Liver (tissue), 9 donors: ENCODE measurements around the gene WBP2. TPM values are rescaled to one million over a fixed set of nuclear protein-coding genes. Genes with fewer than 3 reads are reported as not detected.

Experiments
- DNase-seq: peaks from one replicate; pipeline ENCODE4 v3.0.0-alpha.2; 2017; ENCODE audit warnings: low spot score
- H3K27ac ChIP-seq, 2 donors: one replicate each; pipeline ENCODE4 v1.7.0; 2013; ENCODE audit warnings: inconsistent platforms in 2 of 2, low read length in 2 of 2, control low read depth in 1 of 2, low read depth in 1 of 2, mild to moderate bottlenecking in 1 of 2
- H3K27me3 ChIP-seq, 4 donors: one replicate each; pipeline versions ENCODE4 v1.6.1 to v1.7.0; 2013; ENCODE audit warnings: low read length in 3 of 4, inconsistent platforms in 1 of 4, mild to moderate bottlenecking in 1 of 4, moderate library complexity in 1 of 4; ENCODE audit not compliant: control insufficient read depth in 4 of 4, insufficient read depth in 4 of 4
- H3K36me3 ChIP-seq, 4 donors: one replicate each; pipeline versions ENCODE4 v1.6.1 to v1.7.0; 2013; ENCODE audit warnings: low read length in 3 of 4, mild to moderate bottlenecking in 3 of 4, low read depth in 1 of 4, moderate library complexity in 1 of 4; ENCODE audit not compliant: control insufficient read depth in 4 of 4, insufficient read depth in 3 of 4
- H3K4me1 ChIP-seq, 4 donors: one replicate each; pipeline versions ENCODE4 v1.6.1 to v1.7.0; 2013; ENCODE audit warnings: low read length in 3 of 4, mild to moderate bottlenecking in 3 of 4, moderate library complexity in 1 of 4; ENCODE audit not compliant: control insufficient read depth in 4 of 4, insufficient read depth in 4 of 4
- H3K4me3 ChIP-seq, 3 donors: one replicate each; pipeline versions ENCODE4 v1.6.1 to v1.7.0; 2013; ENCODE audit warnings: low read length in 3 of 3, control low read depth in 1 of 3, low read depth in 1 of 3, mild to moderate bottlenecking in 1 of 3
- H3K9ac ChIP-seq, 2 donors: one replicate each; pipeline ENCODE4 v1.7.0; 2013; ENCODE audit warnings: low read length in 2 of 2, mild to moderate bottlenecking in 2 of 2, moderate library complexity in 2 of 2, control low read depth in 1 of 2, low read depth in 1 of 2
- H3K9me3 ChIP-seq, 4 donors: one replicate each; pipeline versions ENCODE4 v1.6.1 to v1.7.0; 2013; ENCODE audit warnings: low read length in 3 of 4; ENCODE audit not compliant: control insufficient read depth in 4 of 4
- EGR1 ChIP-seq, 2 donors: IDR thresholded peaks; 2 replicates each; pipeline ENCODE4 v1.6.1; 2016 to 2018; ENCODE audit warnings: antibody characterized with exemption in 2 of 2, low read depth in 2 of 2
- FOXA1 ChIP-seq: IDR thresholded peaks from 2 replicates; pipeline ENCODE4 v1.6.1; 2016; ENCODE audit warnings: antibody characterized with exemption
- FOXA2 ChIP-seq: IDR thresholded peaks from 2 replicates; pipeline ENCODE4 v1.6.1; 2016; ENCODE audit warnings: antibody characterized with exemption
- GABPA ChIP-seq, 2 donors: IDR thresholded peaks in 1 of 2; conservative IDR thresholded peaks in 1 of 2; 2 replicates each; pipeline ENCODE4 v1.6.1; 2016; ENCODE audit warnings: antibody characterized with exemption in 2 of 2, mild to moderate bottlenecking in 1 of 2, moderate library complexity in 1 of 2
- NR2F2 ChIP-seq: IDR thresholded peaks from 2 replicates; pipeline ENCODE4 v1.6.1; 2016; ENCODE audit warnings: antibody characterized with exemption
- RAD21 ChIP-seq, 2 donors: IDR thresholded peaks; 2 replicates each; pipeline ENCODE4 v1.6.1; 2016; ENCODE audit warnings: antibody characterized with exemption in 2 of 2, mild to moderate bottlenecking in 2 of 2
- REST ChIP-seq: IDR thresholded peaks from 2 replicates; pipeline ENCODE4 v1.6.1; 2016; ENCODE audit warnings: antibody characterized with exemption, mild to moderate bottlenecking
- RXRA ChIP-seq, 2 donors: IDR thresholded peaks; 2 replicates each; pipeline ENCODE4 v1.6.1; 2017 to 2018; ENCODE audit warnings: antibody characterized with exemption in 2 of 2, mild to moderate bottlenecking in 1 of 2
- SP1 ChIP-seq: IDR thresholded peaks from 2 replicates; pipeline ENCODE4 v1.6.1; 2018; ENCODE audit warnings: antibody characterized with exemption, mild to moderate bottlenecking
- TAF1 ChIP-seq: conservative IDR thresholded peaks from 2 replicates; pipeline ENCODE4 v1.6.1; 2016; ENCODE audit warnings: antibody characterized with exemption, mild to moderate bottlenecking
- YY1 ChIP-seq: IDR thresholded peaks from 2 replicates; pipeline ENCODE4 v1.6.1; 2016; ENCODE audit warnings: antibody characterized with exemption, mild to moderate bottlenecking
- ZBTB33 ChIP-seq: IDR thresholded peaks from 2 replicates; pipeline ENCODE4 v1.6.1; 2016; ENCODE audit warnings: antibody characterized with exemption
- WGBS: extraction: QIAGEN DNeasy Blood & Tissue Kit; methylation state at CpG from one replicate; pipeline ENCODE4 v1.1.7; 2013; 5-methylcytosine and 5-hydroxymethylcytosine counted together
- polyA plus RNA-seq, 2 donors: library from polyadenylated mRNA; stranded (reverse) in 1 of 2; unstranded in 1 of 2; fragments of 200-250 nt in 1 of 2; fragments of >200 nt in 1 of 2; fragmentation: Nextera tagmentation in 1 of 2; extraction: Ambion mirVana in 1 of 2; gene quantifications; one replicate each; pipeline versions ENCODE4 v1.2.1 to v1.2.3, GENCODE V29; 2013 to 2015
- total RNA-seq, 2 donors: library from RNA; depleted of rRNA; stranded (reverse); fragments of >200 nt; gene quantifications; one replicate each; pipeline ENCODE4 v1.2.3, GENCODE V29; 2014
- TF ChIP-seq, protein P1 (sequence below): fragments of 150-350 bp; IDR thresholded peaks from 2 replicates; pipeline ENCODE4 v1.5.1; 2017; ENCODE audit warnings: improper control_type of control experiment, low read depth, low read length; ENCODE audit not compliant: missing input control
- TF ChIP-seq, protein P2 (sequence below): IDR thresholded peaks from 2 replicates; pipeline ENCODE4 v1.6.1; 2016; ENCODE audit warnings: antibody characterized with exemption
- TF ChIP-seq, protein P3 (sequence below): IDR thresholded peaks from 2 replicates; pipeline ENCODE4 v1.6.1; 2016; ENCODE audit warnings: antibody characterized with exemption
- donor health status: healthy.
- donor health status: healthy.
- donor health status: healthy.
- donor health status: healthy.
- donor health status: healthy.

The WBP2 gene
- total and polyA plus RNA-seq, 4 donors: 29.0 to 99.4 (median 51.6) TPM

GRCh38 chr17:75894049-75894733, 39.1 kb upstream of the WBP2 start:
- H3K9ac ChIP-seq: no peak overlapping the region
- WGBS: 85% methylated on average over 22 of the region's 22 CpGs
- no peaks in the 10 kb centered on the region for H3K27me3 ChIP-seq
- peaks cover 0 to 10% (median 3%) of the 10 kb centered on the region in 4 donors for H3K36me3 ChIP-seq
- DNase-seq: no peak
- H3K4me1 ChIP-seq: peaks cover 11 to 38% (median 24%) of the 10 kb centered on the region in 4 donors
- H3K9me3 ChIP-seq: no peaks in the 10 kb centered on the region
- no peak overlapping the region for H3K27ac ChIP-seq
- no peak overlapping the region for H3K4me3 ChIP-seq
- TF ChIP-seq RXRA (IDR thresholded peaks at IDR 0.05) (no peak), NR2F2 (no peak), SP1 (no peak), FOXA1 (no peak)

- H3K4me1 ChIP-seq: peaks cover 11 to 38% (median 24%) of the 10 kb centered on the region in 4 donors
- H3K27me3 ChIP-seq: no peaks in the 10 kb centered on the region
- no peak overlapping the region for H3K4me3 ChIP-seq
- WGBS: 95% methylated on average over 18 of the region's 18 CpGs
- peaks cover 0 to 3% (median under 1%) of the 10 kb centered on the region in 4 donors for H3K36me3 ChIP-seq
- H3K27ac ChIP-seq: no peak overlapping the region
- H3K9ac ChIP-seq: no peak overlapping the region
- H3K9me3 ChIP-seq: no peaks in the 10 kb centered on the region
- no peak for TF ChIP-seq RXRA (IDR thresholded peaks at IDR 0.05)
- no peak for TF ChIP-seq SP1
- TF ChIP-seq FOXA2: no peak
- no peak for TF ChIP-seq RAD21 (IDR thresholded peaks at IDR 0.05)
- TF ChIP-seq FOXA1: no peak
- TF ChIP-seq, protein P1, sequence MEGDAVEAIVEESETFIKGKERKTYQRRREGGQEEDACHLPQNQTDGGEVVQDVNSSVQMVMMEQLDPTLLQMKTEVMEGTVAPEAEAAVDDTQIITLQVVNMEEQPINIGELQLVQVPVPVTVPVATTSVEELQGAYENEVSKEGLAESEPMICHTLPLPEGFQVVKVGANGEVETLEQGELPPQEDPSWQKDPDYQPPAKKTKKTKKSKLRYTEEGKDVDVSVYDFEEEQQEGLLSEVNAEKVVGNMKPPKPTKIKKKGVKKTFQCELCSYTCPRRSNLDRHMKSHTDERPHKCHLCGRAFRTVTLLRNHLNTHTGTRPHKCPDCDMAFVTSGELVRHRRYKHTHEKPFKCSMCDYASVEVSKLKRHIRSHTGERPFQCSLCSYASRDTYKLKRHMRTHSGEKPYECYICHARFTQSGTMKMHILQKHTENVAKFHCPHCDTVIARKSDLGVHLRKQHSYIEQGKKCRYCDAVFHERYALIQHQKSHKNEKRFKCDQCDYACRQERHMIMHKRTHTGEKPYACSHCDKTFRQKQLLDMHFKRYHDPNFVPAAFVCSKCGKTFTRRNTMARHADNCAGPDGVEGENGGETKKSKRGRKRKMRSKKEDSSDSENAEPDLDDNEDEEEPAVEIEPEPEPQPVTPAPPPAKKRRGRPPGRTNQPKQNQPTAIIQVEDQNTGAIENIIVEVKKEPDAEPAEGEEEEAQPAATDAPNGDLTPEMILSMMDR: no peak
- TF ChIP-seq, protein P2, sequence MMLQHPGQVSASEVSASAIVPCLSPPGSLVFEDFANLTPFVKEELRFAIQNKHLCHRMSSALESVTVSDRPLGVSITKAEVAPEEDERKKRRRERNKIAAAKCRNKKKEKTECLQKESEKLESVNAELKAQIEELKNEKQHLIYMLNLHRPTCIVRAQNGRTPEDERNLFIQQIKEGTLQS: no peak
- TF ChIP-seq YY1: no peak
- no peak for TF ChIP-seq REST
- TF ChIP-seq, protein P3, sequence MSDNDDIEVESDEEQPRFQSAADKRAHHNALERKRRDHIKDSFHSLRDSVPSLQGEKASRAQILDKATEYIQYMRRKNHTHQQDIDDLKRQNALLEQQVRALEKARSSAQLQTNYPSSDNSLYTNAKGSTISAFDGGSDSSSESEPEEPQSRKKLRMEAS: no peak
- no peak for TF ChIP-seq EGR1 (IDR thresholded peaks at IDR 0.05; ENCODE audit: low read depth in 2 of 2)
- TF ChIP-seq GABPA (IDR thresholded peaks at IDR 0.05 in 1 of 2, conservative IDR thresholded peaks at IDR 0.05 in 1 of 2): no peak
- no peak for TF ChIP-seq NR2F2
- TF ChIP-seq ZBTB33: no peak
- TF ChIP-seq TAF1: no peak
- no peak for DNase-seq
Measured at GRCh38 chr17:75893305-75894048, 38.3 kb upstream of the WBP2 start.
